Muscle of arm (tissue), 12 donors: ENCODE measurements around the gene ELL. TPM values are rescaled to one million over a fixed set of nuclear protein-coding genes. Genes with fewer than 3 reads are reported as not detected.

Experiments
- DNase-seq: peaks from one replicate; pipeline ENCODE4 v3.0.0-alpha.2; 2013
- polyA plus RNA-seq, 12 donors: library from polyadenylated mRNA; unstranded; fragments of 120-200 nt; gene quantifications; one replicate each; pipeline ENCODE4 v1.2.1, GENCODE V29; 2013; ENCODE audit not compliant: insufficient read length in 12 of 12

ELL gene
- polyA plus RNA-seq, 12 donors, result 11.1 to 35.4 (median 14.8) TPM; not detected in 1

- no peak for DNase-seq
Measured at GRCh38 chr19:18474366-18474887, 47.4 kb downstream of the ELL start.

- no peak for DNase-seq
Measured at GRCh38 chr19:18473706-18474087, 48.2 kb downstream of the ELL start.

GRCh38 chr19:18473003-18473705 is 48.7 kb downstream of the ELL start:
- no peak for DNase-seq

- DNase-seq, result no peak
Measured at GRCh38 chr19:18470787-18471186, 51.1 kb downstream of the ELL start.

GRCh38 chr19:18469069-18469846 is 52.6 kb downstream of the ELL start:
- peak; percentile 64 for DNase-seq

- DNase-seq, result no peak
Measured at GRCh38 chr19:18468517-18468916, 53.4 kb downstream of the ELL start.

GRCh38 chr19:18467978-18468377 is 53.9 kb downstream of the ELL start:
- no peak for DNase-seq

- DNase-seq, result no peak
Measured at GRCh38 chr19:18466354-18466753, 55.5 kb downstream of the ELL start.

- no peak for DNase-seq
Measured at GRCh38 chr19:18465964-18466339, 55.9 kb downstream of the ELL start.

- DNase-seq, result no peak
Measured at GRCh38 chr19:18465214-18465963, 56.5 kb downstream of the ELL start.

GRCh38 chr19:18464646-18465045 is 57.2 kb downstream of the ELL start:
- peak; percentile 74 for DNase-seq

- DNase-seq, result no peak
Measured at GRCh38 chr19:18461471-18461870, 60.4 kb downstream of the ELL start.

- no peak for DNase-seq
Measured at GRCh38 chr19:18460900-18461299, 61.0 kb downstream of the ELL start.

GRCh38 chr19:18457483-18458331 is 64.2 kb downstream of the ELL start:
- DNase-seq, result no peak

- no peak for DNase-seq
Measured at GRCh38 chr19:18456974-18457373, 64.9 kb downstream of the ELL start.

GRCh38 chr19:18456279-18456678 is 65.6 kb downstream of the ELL start:
- DNase-seq, result no peak

GRCh38 chr19:18453269-18454024 is 68.4 kb downstream of the ELL start:
- no peak for DNase-seq

GRCh38 chr19:18452386-18452785 is 69.5 kb downstream of the ELL start:
- no peak for DNase-seq

GRCh38 chr19:18450931-18451836 is 70.7 kb downstream of the ELL start:
- peak; percentile 82 for DNase-seq
